PC-9 (cell line): ENCODE measurements around the gene COL5A1. TPM values are rescaled to one million over a fixed set of nuclear protein-coding genes. Genes with fewer than 3 reads are reported as not detected.

Experiments used
- BruUV-seq: library from RNA; stranded (reverse); fragments of 400-500 nt; replicated peaks from 2 replicates; lab custom pipeline; 2021; lab: Mats Ljungman, UMichigan
- CTCF ChIA-PET: fragments of 300-600 bp; sonication (Branson Sonifier 250); formaldehyde crosslinking; loops from one replicate; lab custom pipeline; 2022; ENCODE audit warnings: antibody characterized with exemption; lab: Charles Lee
- POLR2A ChIA-PET: fragments of 300-600 bp; sonication (Branson Sonifier 250); formaldehyde crosslinking; loops from one replicate; lab custom pipeline; 2022; ENCODE audit warnings: antibody characterized with exemption; ENCODE audit not compliant: unreplicated experiment; lab: Charles Lee
- DNase-seq, 2 experiments: peaks; one replicate each; pipeline versions ENCODE4 v3.0.0 to v3.0.0-alpha.2; 2015 to 2022; ENCODE audit warnings: mixed read lengths in 1 of 2
- H2AFZ ChIP-seq: fragments of 200-600 bp; sonication (generic); 2 replicates; pipeline ENCODE4 v1.8.1; 2017; ENCODE audit warnings: antibody characterized with exemption
- H3F3A ChIP-seq: fragments of 200-600 bp; sonication (generic); 2 replicates; pipeline ENCODE4 v1.8.1; 2017; ENCODE audit warnings: antibody characterized with exemption, mild to moderate bottlenecking, low read depth; ENCODE audit not compliant: insufficient read depth
- H3K27ac ChIP-seq: fragments of 200-600 bp; sonication (generic); 2 replicates; pipeline ENCODE4 v1.6.1; 2016; ENCODE audit warnings: mixed run types
- H3K27me3 ChIP-seq: fragments of 200-600 bp; sonication (generic); 2 replicates; pipeline ENCODE4 v1.6.1; 2016; ENCODE audit warnings: low read depth, mixed run types; ENCODE audit not compliant: insufficient read depth
- H3K36me3 ChIP-seq: fragments of 200-600 bp; sonication (generic); 2 replicates; pipeline ENCODE4 v1.6.1; 2016; ENCODE audit warnings: low read depth, mixed run types
- H3K4me1 ChIP-seq: fragments of 200-600 bp; sonication (generic); replicated peaks from 2 replicates; pipeline ENCODE4 v1.6.1; 2016; ENCODE audit warnings: mixed run types; ENCODE audit not compliant: insufficient read depth
- H3K4me2 ChIP-seq: fragments of 200-600 bp; sonication (generic); 2 replicates; pipeline ENCODE4 v1.6.1; 2017; ENCODE audit warnings: mixed run types
- H3K4me3 ChIP-seq: fragments of 200-600 bp; sonication (generic); 2 replicates; pipeline ENCODE4 v1.6.1; 2016; ENCODE audit warnings: mixed run types
- H3K79me2 ChIP-seq: fragments of 200-600 bp; sonication (generic); 2 replicates; pipeline ENCODE4 v1.6.1; 2017; ENCODE audit warnings: low read depth, mixed run types
- H3K9me2 ChIP-seq: fragments of 200-600 bp; sonication (generic); 2 replicates; pipeline ENCODE4 v1.8.1; 2017; ENCODE audit warnings: mild to moderate bottlenecking; ENCODE audit not compliant: insufficient read depth
- H3K9me3 ChIP-seq: fragments of 200-600 bp; sonication (generic); 2 replicates; pipeline ENCODE4 v1.8.1; 2016; ENCODE audit warnings: low read depth; ENCODE audit not compliant: insufficient read depth
- H4K20me1 ChIP-seq: fragments of 200-600 bp; sonication (generic); 2 replicates; pipeline ENCODE4 v1.8.1; 2017; ENCODE audit not compliant: insufficient read depth
- EZH2 ChIP-seq: fragments of 200-600 bp; sonication (generic); IDR thresholded peaks from 2 replicates; pipeline ENCODE4 v1.8.0; 2017; ENCODE audit warnings: antibody characterized with exemption, low read depth
- intact Hi-C: fragments of 100-400 bp; cut with micrococcal nuclease; formaldehyde crosslinking; loops from one replicate; pipeline ENCODE4 v1.10.0; 2022; ENCODE audit not compliant: unreplicated experiment
- total RNA-seq: library from RNA; stranded (reverse); gene quantifications from 2 replicates; pipeline ENCODE4 v1.2.3, GENCODE V29; 2021
- TF ChIP-seq, protein P1 (sequence below): fragments of 200-600 bp; sonication (generic); conservative IDR thresholded peaks from 2 replicates; pipeline ENCODE4 v1.6.1; 2017; ENCODE audit warnings: mixed run types, antibody characterized with exemption, mild to moderate bottlenecking, moderate library complexity

Gene COL5A1
- total RNA-seq, 1 experiment from 2014 or later: 15.2 TPM

DNA sequence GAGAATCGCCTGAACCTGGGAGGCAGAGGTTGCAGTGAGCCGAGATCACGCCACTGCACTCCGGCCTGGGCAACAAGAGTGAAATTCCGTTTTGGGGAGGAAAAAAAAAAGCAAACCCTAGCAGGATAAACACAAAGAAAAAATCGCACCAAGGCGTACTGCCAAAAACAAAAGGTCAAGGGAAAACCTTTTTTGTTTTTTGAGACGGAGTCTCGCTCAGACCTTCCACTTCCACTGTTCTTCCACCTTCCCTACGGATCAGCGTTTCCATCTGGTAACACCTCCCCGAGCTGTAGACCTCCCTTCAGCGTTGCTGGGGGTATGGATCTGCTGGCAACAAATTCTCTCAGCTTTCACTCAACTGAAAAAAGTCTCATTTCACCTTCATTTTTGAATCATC is 218.9 kb downstream of the COL5A1 start:
- ChIA-PET POLR2A (no interaction called here), CTCF (no interaction called here)
- Histone ChIP-seq H3K9me3 (no peaks in the 10 kb centered on the region), H3K27me3 (peaks cover 77% of the 10 kb centered on the region), H3F3A (no peaks in the 10 kb centered on the region; the same call in 1 of the 2 replicates), H3K79me2 (no peaks in the 10 kb centered on the region), H3K36me3 (no peaks in the 10 kb centered on the region), H3K27ac (no peak overlapping the region), H2AFZ (no peak overlapping the region), H3K4me3 (no peak overlapping the region), H3K4me1 (no peaks in the 10 kb centered on the region), H3K9me2 (no peaks in the 10 kb centered on the region), H3K4me2 (no peak overlapping the region), H4K20me1 (no peaks in the 10 kb centered on the region; the same call in 1 of the 2 replicates)
- DNase-seq: no peak
- intact Hi-C loops: no loop called here
- no TSS peak for BruUV-seq
- TF ChIP-seq EZH2: no peak
- TF ChIP-seq, protein P1, sequence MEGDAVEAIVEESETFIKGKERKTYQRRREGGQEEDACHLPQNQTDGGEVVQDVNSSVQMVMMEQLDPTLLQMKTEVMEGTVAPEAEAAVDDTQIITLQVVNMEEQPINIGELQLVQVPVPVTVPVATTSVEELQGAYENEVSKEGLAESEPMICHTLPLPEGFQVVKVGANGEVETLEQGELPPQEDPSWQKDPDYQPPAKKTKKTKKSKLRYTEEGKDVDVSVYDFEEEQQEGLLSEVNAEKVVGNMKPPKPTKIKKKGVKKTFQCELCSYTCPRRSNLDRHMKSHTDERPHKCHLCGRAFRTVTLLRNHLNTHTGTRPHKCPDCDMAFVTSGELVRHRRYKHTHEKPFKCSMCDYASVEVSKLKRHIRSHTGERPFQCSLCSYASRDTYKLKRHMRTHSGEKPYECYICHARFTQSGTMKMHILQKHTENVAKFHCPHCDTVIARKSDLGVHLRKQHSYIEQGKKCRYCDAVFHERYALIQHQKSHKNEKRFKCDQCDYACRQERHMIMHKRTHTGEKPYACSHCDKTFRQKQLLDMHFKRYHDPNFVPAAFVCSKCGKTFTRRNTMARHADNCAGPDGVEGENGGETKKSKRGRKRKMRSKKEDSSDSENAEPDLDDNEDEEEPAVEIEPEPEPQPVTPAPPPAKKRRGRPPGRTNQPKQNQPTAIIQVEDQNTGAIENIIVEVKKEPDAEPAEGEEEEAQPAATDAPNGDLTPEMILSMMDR: no peak

DNA sequence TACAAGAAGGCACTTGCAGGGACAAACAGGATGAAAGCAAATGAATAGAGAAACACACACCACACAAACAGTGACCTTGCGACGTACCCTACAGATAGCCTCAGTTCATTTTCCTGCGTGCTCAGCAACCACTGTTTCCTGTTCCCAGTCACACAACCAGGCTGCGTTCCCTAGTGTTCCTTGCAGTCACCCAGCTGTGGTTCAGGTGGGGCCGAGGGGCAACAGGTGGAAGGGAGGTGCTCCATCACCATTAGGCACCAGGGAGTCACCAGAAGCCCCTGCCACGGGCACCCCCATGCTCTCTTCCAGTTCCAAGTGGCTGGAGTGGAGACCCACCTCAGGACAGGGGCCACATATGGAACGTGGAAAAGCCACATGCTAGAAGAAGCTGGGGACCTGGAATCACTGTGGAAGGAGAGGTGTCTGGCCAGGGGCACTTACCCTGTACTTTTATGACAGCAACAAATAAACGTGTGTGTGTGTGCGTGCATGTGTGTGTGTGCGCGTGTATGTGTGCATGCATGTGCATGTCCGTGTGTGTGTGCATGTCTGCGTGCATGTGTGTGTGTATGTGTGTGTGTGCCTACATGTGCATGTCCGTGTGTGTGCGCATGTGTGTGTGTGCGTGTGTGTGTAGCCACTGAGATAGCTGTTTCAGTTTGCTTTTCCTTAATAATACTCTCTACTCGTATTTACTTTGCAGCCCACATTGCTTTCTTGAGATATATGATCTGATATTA is 220.2 kb downstream of the COL5A1 start:
- Histone ChIP-seq H3K9me3 (no peaks in the 10 kb centered on the region), H3K36me3 (no peaks in the 10 kb centered on the region), H3K79me2 (no peaks in the 10 kb centered on the region), H2AFZ (no peak overlapping the region), H3K4me3 (no peak overlapping the region), H3K27me3 (peaks cover 65% of the 10 kb centered on the region), H3K27ac (no peak overlapping the region), H3F3A (no peaks in the 10 kb centered on the region; the same call in 1 of the 2 replicates), H3K9me2 (no peaks in the 10 kb centered on the region), H3K4me2 (no peak overlapping the region), H4K20me1 (no peaks in the 10 kb centered on the region; the same call in 1 of the 2 replicates), H3K4me1 (no peaks in the 10 kb centered on the region)
- POLR2A ChIA-PET: no interaction called here
- DNase-seq: no peak
- intact Hi-C loops: no loop called here
- TF ChIP-seq, protein P1: no peak
- TF ChIP-seq EZH2: no peak
- no TSS peak for BruUV-seq
- CTCF ChIA-PET: no interaction called here

DNA sequence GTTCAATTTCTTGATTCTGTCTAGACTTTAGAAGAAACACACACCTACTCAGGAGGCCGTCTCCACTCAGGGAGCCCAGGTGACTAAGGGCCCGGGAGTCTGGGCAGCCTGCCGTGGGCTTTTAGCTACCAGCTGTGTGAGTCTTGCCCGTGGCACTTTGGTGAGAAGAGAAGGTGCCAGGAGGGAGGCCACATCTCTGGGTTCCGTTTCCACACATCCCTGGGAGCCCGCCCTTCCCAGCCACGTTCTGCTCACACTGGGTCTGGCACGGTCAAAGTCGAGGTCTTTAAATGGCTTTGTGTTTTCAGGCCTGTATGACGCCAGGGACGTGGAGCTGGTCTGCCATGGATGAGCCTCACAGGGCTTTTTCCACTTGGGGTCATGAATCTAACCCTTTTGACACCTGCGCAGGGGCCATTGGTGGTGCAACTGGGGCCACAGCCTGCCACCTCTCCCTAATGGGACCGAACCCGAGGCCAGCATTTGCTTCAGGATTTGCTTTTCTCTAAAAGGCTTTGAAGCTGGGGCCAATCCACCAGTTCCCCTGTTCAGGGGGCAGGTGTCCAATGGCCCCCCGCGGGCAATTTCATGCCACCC is 221.8 kb downstream of the COL5A1 start:
- intact Hi-C loops: no loop called here
- Histone ChIP-seq H4K20me1 (no peaks in the 10 kb centered on the region; the same call in 1 of the 2 replicates), H3K36me3 (no peaks in the 10 kb centered on the region), H2AFZ (no peak overlapping the region), H3K27me3 (peaks cover 61% of the 10 kb centered on the region), H3K27ac (no peak overlapping the region), H3K4me1 (no peaks in the 10 kb centered on the region), H3K4me2 (no peak overlapping the region), H3K4me3 (no peak overlapping the region), H3K79me2 (no peaks in the 10 kb centered on the region), H3K9me2 (no peaks in the 10 kb centered on the region), H3K9me3 (no peaks in the 10 kb centered on the region), H3F3A (no peaks in the 10 kb centered on the region; the same call in 1 of the 2 replicates)
- ChIA-PET POLR2A (no interaction called here), CTCF (interaction anchor here (0.5 kb wide), 1 partner anchor 73 kb away, joined by 3 read pairs; no protein-coding TSS in a partner anchor)
- TF ChIP-seq, protein P1: no peak
- no peak for TF ChIP-seq EZH2
- no TSS peak for BruUV-seq
- DNase-seq: no peak
